Measurements from ENCODE around the gene ALDH8A1.

The ALDH8A1 gene, protein sequence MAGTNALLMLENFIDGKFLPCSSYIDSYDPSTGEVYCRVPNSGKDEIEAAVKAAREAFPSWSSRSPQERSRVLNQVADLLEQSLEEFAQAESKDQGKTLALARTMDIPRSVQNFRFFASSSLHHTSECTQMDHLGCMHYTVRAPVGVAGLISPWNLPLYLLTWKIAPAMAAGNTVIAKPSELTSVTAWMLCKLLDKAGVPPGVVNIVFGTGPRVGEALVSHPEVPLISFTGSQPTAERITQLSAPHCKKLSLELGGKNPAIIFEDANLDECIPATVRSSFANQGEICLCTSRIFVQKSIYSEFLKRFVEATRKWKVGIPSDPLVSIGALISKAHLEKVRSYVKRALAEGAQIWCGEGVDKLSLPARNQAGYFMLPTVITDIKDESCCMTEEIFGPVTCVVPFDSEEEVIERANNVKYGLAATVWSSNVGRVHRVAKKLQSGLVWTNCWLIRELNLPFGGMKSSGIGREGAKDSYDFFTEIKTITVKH

GRCh38 chr6:134949927-134950326, at the start of gene ALDH8A1:
TSS of gene ALDH8A1 (minus strand) at chr6:134950101. CDS start at chr6:134950053, 48 bp downstream.
- no peak for DNase-seq

DNA sequence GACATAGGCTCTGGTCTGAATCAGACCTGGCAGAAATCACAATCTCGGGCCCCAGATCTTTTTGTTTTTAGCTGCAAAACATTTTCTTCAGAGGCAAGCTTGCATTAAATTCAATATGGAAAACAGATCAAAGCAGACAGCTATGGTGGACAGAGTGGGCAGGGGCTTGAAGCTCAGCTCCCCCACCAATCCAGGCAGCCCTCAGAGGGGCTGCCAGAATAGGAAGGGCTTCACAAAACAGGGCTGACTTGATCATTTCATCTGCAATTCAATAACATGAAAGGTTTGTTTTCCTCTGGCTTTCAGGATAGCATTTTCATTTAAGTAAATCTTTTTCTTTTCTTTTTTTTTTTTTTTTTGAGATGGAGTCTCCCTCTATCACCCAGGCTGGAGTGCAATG, 49.2 kb upstream of the ALDH8A1 start:
- no peak for DNase-seq

DNA sequence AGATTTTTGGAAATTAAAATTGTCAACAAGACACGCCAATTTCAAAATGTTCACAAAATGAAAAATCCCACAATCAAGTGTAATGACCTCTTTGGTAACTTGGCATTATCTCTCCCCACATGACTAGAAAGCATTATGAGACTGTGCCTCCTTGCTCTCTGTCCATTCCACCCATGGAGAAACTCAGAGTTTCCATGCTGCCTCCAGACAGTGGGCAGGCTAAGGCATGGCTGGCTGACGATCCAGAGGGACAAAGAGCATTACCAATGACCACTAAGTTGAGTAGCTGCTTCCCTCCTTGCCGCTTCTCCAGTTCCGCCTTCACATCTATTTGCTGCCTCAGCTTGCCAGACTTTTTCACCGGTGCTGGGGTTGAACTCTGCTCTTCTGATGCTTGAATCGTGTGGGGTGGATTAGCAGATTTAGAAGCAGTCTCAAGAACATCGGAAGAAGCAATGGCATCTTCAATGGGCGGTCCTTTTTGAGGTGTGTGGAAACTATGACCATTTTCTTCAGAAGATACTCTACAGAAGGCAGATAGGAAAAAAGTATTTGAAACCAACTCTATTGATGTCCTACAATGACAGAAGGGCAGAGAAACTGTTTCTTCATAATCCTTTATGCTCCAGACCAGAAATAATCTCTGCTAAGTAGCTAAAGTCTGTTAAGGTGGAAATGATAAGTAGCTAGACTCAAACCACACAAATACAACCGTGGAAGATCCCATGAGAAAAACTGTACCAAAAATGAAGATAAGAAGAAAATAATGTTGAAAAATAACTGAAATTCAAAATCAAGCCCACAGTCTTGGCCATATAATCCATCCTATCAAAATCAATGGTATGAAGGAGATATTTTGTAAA, 47.5 kb upstream of the ALDH8A1 start:
- DNase-seq = no peak

DNA sequence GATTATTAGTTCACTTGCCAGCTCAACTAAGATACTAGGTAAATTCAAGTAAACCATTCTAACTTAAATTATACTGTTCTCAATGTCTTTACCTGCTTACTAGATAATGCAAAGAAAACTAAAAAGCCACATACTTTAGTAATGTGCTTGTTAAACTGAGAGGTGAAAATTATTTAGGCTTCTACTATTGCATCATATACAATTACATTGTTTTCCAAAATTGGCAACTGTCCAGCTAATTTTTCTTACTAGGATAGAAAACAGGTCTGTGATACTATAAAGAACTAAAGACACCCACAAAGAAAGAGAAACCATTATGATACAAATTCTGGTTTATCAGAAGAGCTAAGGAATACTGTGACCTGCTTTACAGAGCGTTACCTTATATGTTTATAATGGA, 45.6 kb upstream of the ALDH8A1 start:
- DNase-seq = no peak

- DNase-seq = no peak
Measured at GRCh38 chr6:134994431-134994830, 44.5 kb upstream of the ALDH8A1 start.

DNA sequence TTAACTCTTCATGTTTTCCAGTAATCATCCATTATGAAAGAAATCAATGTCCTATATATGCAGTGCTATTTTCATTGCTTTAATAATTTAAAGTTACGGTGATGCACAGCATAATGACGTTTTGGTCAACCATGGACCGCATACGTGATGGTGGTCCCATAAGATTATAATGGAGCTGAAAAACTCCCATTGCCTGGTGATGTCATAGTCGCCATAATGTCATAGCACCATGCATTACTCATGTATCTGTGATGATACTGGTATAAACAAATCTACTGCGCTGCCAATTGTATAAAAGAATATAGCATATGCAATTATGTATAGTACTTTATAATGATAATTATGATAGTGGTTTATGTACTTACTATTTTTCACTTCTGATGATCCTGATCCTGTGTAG, 42.3 kb upstream of the ALDH8A1 start:
- no peak for DNase-seq

- no peak for DNase-seq
Measured at GRCh38 chr6:134990262-134990661, 40.4 kb upstream of the ALDH8A1 start.

DNA sequence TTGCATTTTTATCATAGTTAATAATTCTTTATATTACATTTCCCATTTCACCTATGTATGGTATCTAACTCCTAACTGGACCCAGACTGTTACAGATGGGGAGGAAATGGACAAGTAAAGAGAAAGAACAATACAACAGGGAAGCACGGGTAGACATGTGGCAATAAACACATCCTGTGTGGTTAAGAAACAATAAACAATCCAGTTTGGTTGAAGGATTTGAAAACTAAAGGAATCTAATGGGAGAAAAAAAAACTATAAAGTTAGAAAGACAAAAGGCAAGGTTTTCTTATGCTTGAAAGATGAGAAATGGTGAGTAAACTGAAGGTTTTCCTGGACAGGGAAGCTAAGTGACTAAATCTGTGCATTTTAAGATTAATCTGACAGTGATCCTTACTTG, 34.9 kb upstream of the ALDH8A1 start:
- DNase-seq = no peak

DNA sequence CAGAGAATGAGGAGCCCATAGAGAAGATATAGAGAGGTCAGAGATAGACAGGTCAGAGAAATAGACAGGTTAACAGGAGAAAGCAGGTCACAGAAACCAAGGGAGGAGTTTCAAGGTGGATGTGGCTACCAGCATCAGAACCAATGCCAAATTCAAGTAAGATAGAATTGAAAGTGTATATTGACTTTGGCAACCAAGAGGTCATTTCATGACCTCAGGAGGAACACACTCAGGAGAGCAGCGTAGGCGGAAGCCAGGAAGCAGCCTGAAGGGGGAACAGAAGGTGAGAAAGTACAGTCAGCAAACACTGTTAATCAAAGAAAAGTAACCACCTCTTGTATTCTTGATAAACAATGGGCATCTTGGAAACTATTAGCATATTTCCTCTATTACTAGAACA, 33.9 kb upstream of the ALDH8A1 start:
- no peak for DNase-seq

- DNase-seq = no peak
Measured at GRCh38 chr6:134982161-134982560, 32.3 kb upstream of the ALDH8A1 start.

GRCh38 chr6:134980846-134981245, 30.9 kb upstream of the ALDH8A1 start:
- DNase-seq = no peak

DNA sequence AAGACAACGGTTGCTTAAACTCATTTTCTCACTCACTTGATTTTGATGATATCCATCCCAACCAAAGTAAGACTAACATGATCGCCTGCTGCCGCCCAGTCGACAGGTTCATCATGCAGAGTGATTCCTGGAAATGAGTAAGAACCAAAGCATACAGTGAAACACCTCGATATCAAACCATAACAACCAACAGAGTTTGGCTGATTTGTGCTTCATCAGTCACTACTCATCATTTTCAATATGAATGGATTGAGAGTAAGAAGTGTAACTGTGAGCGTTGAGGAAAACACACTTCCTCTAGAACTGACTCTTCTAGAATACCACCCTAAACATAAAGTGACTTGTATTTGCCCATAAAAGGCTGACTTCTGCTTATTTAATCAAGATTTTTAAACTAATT, 29.2 kb upstream of the ALDH8A1 start:
- DNase-seq = peak; percentile 71

GRCh38 chr6:134974370-134974769, 24.5 kb upstream of the ALDH8A1 start:
- DNase-seq = no peak

GRCh38 chr6:134967711-134968110, 17.8 kb upstream of the ALDH8A1 start:
- DNase-seq = no peak

- DNase-seq = no peak
Measured at GRCh38 chr6:134964451-134965203, 14.7 kb upstream of the ALDH8A1 start.

- no peak for DNase-seq
Measured at GRCh38 chr6:134962421-134962820, 12.5 kb upstream of the ALDH8A1 start.

DNA sequence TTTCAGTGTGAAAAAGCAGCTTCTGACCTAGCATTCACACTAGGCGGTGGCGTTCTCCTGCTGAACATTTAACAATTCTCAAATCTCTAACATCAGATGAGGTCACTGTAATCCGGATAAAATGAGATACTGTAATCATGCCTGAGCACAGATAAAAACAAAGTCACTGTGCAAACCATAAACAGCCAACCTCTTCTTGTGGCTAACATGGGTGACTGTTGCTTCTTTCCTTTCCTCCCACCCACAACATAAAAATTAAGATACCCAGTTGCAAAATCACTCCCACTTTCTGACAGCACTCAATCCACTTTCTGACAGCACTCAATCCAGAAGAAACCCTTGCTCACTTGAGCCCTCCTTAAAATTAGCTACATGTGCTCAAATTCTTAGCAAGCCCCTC, 11.5 kb upstream of the ALDH8A1 start:
- DNase-seq = no peak

- no peak for DNase-seq
Measured at GRCh38 chr6:134959603-134960002, 9.7 kb upstream of the ALDH8A1 start.

DNA sequence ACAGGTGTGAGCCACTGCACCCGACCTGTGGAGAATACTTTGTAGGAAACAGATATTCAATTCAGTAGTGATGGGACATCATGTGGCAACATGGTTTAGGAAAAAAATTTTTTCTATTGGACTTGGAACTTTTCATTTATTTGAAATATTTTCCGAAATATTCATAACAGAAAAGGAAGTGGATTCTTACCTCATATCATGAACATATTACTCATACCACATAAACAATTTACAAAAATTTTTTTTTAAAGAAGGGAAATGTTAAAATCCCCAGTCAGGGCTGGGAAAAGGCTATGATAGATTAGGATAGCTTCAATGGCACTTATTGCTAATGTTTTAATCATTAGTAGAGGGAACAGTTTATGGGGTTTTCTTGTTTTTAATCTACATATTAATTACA, 6.8 kb upstream of the ALDH8A1 start:
- DNase-seq = no peak

- peak; percentile 26 for DNase-seq
Measured at GRCh38 chr6:134956032-134956431, 6.1 kb upstream of the ALDH8A1 start.

DNA sequence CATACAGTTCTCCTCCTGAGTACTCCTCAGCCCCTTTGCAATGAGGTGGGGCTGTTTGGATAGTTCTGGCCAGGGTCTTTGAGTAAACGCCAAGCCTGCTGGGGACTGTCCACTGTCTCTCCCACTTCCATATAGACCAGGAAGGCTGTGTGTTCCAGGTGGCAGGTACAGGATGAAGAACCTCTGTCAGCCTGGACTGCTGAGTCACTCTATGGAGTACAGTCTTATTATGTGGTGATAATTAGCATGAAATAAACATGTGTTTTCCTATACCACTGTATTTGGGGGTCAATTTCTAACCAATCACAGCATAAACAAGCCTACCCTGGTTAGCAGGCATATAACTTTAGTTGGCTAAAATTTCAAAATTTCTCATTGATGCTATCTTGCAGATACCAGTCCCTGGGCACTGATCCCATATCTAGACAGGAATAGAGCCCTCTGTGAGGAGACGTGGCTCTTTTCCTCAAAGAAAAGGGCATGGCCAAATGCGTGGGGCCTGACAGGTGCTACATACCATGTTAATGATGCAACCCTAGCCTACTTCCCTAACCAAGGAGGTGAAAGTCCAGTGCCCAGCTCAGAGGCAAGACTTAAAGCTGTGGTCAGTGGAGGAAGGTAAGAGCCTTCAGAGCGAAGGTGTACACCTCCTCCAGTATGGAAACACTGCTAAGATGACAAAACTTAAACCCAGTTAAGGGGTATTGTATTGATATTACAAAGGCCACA, 4.5 kb upstream of the ALDH8A1 start:
- no peak for DNase-seq

- no peak for DNase-seq
Measured at GRCh38 chr6:134951494-134952263, 1.8 kb upstream of the ALDH8A1 start.

All from activated CD4-positive, alpha-beta T cell treated with anti-CD3 and anti-CD28 coated beads for 48 hours (primary cell).